ENCODE results near the gene VIM.
"Not testable (repeated sequence)": the region's sequence is repeated elsewhere in the genome, so short reads cannot be mapped to it uniquely, and the experiment has no call there.

The VIM gene

DNA sequence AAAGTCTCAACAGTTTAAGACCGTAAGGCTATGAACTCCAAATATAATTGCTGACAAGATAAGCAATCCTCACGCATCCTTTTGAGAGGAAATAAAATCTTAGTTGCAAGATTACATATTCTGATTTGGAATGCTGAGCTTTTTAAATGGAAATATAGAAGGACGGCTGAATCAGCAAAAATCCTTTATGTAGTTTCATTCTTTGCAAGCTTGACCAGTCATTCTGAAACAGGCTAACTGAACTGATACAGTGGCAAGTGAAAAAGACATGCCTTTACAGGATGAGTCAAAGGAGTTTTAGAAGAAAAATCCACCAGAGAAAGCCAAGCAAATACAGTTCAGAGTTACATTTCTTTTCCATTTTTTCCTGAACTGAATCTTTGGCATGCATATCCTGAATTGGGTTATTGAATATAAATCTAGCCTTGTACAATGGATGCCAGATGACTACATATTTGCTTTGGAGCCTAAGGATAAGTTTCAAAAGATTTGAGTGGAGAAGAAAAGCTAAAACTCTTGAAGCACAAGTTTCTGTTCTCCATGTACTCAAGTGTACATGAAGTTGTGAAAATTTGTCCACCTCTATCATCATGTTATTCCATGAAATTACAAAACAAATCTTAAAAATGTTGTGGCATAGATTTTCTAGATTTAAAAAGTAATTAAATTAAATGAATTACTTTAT lies 4.4 kb downstream of the VIM start:
- no peak for DNase-seq (ENCODE audit: low read depth in 2 of 2)

DNA sequence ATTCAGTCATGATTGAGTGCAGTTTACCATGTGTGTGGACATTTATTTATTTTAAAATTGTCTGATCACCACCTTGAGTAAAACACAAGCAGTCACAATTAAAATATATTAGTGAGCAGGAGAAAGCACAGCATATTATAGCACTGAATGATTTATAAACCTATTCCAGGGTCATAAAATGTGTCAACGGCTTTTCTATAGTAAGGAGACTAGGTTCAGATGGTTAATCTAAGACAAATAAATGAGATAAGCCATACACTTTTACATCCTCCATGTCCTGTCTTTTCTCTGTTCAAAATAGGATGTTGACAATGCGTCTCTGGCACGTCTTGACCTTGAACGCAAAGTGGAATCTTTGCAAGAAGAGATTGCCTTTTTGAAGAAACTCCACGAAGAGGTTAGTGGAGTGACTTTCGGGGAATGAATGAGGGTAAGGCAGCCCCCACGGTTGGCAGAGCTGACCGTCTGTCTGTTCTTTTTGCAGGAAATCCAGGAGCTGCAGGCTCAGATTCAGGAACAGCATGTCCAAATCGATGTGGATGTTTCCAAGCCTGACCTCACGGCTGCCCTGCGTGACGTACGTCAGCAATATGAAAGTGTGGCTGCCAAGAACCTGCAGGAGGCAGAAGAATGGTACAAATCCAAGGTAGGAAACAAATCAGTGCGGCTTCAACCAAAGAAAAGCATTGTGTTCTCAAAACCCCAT lies 5.4 kb downstream of the VIM start:
- no peak for DNase-seq (ENCODE audit: low read depth in 2 of 2)

DNA sequence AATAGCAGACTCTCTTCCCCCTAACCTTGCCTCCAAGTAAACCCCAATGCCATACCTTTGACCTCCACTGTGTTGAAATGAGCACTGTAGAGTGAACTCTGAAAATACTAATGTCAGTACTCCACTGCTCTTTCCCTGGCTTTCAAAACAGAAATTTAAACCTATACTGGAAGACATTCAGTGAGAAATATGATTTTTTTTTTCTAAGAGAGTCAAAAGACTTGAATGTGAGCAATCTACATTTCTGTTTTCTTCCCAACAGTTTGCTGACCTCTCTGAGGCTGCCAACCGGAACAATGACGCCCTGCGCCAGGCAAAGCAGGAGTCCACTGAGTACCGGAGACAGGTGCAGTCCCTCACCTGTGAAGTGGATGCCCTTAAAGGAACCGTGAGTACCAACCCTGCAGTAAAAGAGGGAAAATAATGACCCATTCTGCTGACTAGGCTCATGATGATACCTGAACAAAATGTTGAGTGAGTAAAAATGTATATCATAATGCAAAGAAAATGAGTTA lies 6.4 kb downstream of the VIM start:
- DNase-seq (ENCODE audit: low read depth in 2 of 2) = no peak

DNA sequence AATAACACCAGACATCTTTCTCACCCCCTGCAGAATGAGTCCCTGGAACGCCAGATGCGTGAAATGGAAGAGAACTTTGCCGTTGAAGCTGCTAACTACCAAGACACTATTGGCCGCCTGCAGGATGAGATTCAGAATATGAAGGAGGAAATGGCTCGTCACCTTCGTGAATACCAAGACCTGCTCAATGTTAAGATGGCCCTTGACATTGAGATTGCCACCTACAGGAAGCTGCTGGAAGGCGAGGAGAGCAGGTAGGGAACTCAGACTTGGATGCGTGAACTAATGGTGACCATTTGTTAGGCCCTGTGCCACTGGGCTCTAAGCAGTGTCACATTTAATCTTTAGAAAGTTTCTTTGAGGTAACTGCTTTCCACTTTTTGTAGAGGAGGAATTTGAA lies 7.1 kb downstream of the VIM start:
- no peak for DNase-seq (ENCODE audit: low read depth in 2 of 2)

DNA sequence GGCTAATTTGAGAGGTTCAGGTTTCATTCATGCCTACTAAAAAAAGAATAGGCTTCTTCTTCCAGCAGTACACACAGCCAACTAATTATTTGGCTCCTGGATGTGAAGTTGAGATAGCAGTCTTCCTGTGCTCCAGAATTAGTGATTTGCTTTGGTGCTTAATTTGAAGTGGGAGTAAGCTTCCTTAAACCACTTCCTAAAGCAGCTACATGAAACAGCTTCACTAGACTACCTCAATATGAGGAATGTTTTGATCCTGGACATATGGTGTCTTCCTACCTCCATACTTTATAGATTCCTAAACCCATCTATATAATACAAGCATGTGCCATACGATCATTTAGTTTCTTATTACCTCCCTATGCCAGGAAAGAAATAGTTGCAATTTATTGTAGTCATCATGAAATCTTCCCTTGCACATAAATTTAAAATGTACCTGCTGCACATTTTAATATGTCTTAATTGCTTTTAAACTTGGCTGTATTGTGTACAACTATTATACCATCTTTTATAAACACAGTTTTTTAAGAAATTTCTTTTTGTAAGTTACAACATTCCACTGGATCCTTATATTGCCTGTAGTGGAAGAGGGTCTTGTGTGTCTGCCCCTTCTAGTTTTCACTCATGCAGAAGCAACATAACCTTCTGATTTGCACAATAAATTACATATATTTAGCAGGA lies 8.6 kb downstream of the VIM start:
- DNase-seq (ENCODE audit: low read depth in 2 of 2) = no peak

DNA sequence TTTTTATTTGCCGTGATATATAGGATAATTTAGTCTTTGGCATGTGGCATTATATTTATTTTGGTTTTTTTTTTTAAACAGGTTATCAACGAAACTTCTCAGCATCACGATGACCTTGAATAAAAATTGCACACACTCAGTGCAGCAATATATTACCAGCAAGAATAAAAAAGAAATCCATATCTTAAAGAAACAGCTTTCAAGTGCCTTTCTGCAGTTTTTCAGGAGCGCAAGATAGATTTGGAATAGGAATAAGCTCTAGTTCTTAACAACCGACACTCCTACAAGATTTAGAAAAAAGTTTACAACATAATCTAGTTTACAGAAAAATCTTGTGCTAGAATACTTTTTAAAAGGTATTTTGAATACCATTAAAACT lies 9.1 kb downstream of the VIM start:
- no peak for DNase-seq (ENCODE audit: low read depth in 2 of 2)

DNA sequence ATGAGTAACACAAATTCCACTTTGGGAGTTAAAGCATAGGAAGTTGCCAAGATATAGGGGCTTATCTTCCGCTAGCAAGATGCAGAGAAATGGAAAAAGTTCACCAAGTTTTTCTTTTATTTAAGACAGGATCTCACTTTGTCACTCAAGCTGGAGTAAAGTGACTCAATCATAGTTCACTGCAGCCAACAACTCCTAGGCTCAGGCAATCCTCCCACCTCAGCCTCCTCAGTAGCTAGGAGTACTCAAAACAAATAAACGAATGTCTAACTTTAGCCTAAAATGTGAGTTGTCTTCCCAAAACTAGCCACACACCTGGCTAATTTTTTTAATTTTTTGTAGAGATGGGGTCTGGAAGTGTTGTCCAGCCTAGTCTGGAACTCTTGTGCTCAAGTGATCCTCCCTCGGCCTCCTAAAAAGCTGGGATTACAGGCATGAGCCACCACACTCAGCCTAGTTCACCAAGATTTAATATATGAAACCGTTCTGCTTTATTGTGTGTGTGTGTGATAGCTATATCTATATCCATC lies 9.9 kb downstream of the VIM start:
- no peak for DNase-seq (ENCODE audit: low read depth in 2 of 2)

GRCh38 chr10:17238445-17239291 lies 10.6 kb downstream of the VIM start:
- no peak for DNase-seq (ENCODE audit: low read depth in 2 of 2)

GRCh38 chr10:17239345-17240085 lies 11.5 kb downstream of the VIM start:
- DNase-seq (ENCODE audit: low read depth in 2 of 2) = no peak

- no peak for DNase-seq (ENCODE audit: low read depth in 2 of 2)
Measured at GRCh38 chr10:17240096-17240495, 12.1 kb downstream of the VIM start.

- no peak for DNase-seq (ENCODE audit: low read depth in 2 of 2)
Measured at GRCh38 chr10:17240616-17241015, 12.6 kb downstream of the VIM start.

GRCh38 chr10:17241611-17242333 lies 13.7 kb downstream of the VIM start:
- no peak for DNase-seq (ENCODE audit: low read depth in 2 of 2)

DNA sequence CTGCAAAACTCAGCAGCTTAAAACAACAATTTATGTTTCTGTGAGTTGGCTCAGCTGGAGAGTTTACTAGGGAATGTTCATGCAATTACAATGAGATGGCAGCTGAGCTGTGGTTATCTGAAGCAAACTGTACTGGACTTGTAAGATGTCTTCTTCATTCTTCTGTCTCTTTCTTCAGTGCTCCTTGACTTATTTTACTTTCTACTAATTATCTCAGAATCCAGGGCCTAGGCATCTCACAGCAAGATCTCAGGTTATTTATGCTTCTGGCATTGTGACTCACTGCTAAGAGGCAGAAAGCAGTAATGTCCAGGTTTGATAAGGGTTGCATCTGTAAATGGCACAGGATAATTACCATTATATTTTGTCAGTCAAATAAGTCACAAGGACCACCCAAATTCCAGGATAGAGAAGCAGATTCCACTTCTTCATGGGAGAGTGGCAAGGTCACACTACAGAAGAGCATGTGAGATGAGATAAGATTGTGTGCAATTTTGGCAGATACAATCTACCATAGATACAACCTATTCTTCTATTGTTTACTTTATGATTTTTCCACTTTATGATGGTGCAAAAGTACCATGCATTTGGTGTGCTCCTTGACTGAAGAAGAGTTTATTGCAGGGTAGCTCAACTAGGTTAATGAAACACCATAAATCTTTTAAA lies 16.8 kb downstream of the VIM start:
- DNase-seq (ENCODE audit: low read depth in 2 of 2) = no peak

GRCh38 chr10:17247210-17247609 lies 19.2 kb downstream of the VIM start:
- DNase-seq (ENCODE audit: low read depth in 2 of 2) = no peak

- DNase-seq (ENCODE audit: low read depth in 2 of 2) = no peak
Measured at GRCh38 chr10:17248964-17249363, 20.9 kb downstream of the VIM start.

DNA sequence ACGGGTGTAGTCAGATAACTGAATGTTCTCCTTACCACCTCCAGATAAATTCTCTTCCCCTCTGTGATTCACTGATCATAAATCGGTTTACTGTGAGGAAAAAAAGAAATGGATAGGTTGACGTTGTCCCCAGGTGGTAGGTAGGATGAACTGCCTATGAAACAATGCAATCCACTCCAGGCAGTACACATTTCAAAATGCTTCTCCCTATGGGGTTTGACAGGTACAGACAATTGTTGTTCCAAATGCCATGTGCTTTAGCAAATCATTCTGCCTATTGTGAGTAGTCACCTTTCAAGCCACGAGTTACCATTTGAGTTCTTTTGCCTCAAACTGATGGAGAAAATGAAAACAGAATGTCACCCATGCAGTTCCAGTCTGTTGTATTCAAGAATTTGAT lies 21.8 kb downstream of the VIM start:
- no peak for DNase-seq (ENCODE audit: low read depth in 2 of 2)

DNA sequence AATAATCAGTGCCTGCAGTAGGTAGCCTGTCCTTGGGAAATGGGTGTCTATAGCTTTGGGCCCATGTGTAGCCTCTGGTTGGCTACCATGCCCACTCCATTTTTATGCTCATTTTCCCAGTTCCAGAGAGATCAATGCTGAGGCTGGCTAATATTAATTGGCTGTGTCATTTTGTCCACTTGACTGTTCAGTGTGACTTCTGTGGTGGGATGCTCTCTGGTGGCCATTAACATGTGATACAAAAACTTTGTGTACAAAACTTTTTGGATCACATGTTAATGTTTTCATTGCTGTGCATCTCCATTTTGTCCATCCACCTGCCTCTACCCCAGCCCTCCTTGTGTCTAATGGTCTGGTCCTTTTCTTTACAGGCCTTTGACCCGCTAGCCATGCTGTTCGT lies 22.7 kb downstream of the VIM start:
- no peak for DNase-seq (ENCODE audit: low read depth in 2 of 2)

GRCh38 chr10:17254543-17255050 lies 26.6 kb downstream of the VIM start:
- not testable (repeated sequence) for DNase-seq (ENCODE audit: low read depth in 2 of 2)

DNA sequence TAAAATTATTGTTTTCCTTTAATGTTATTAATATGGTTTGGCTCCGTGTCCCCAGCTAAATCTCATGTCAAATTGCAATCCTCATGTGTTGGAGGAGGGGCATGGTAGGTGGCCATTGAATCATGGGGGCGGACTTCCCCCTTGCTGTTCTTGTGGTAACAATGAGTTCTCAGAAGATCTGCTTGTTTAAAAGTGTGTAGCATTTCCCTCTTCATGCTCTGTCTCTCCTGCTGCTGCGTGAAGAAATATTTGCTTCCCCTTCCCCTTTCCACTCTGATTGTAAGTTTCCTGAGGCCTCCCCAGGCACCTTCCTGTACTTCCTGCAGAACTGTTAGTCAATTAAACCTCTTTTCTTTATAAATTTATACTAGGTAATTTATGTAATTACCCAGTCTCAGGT lies 27.5 kb downstream of the VIM start:
- DNase-seq (ENCODE audit: low read depth in 2 of 2) = no peak

- no peak for DNase-seq (ENCODE audit: low read depth in 2 of 2)
Measured at GRCh38 chr10:17256051-17256450, 28.0 kb downstream of the VIM start.

Data from stimulated activated CD8-positive, alpha-beta memory T cell treated with anti-CD3 and anti-CD28 coated beads, Interleukin-7, amount 100 ng/mL, for 1 hour (primary cell).